HL-60 (cell line): ENCODE results near the gene SOD3.

ENCODE experiments used
- DNase-seq, 2 experiments: peaks; one replicate each; pipeline ENCODE4 v3.0.0-alpha.2; 2010 to 2020; ENCODE audit warnings: low read depth in 1 of 2, low spot score in 1 of 2
- H3K27ac ChIP-seq: fragments of 250-450 bp; sonication (Bioruptor Pico); replicated peaks from 2 replicates; pipeline ENCODE4 v1.5.1; 2020; ENCODE audit warnings: mild to moderate bottlenecking, moderate library complexity
- H3K27me3 ChIP-seq: fragments of 250-450 bp; sonication (Bioruptor Pico); 2 replicates; pipeline ENCODE4 v1.5.1; 2021; ENCODE audit warnings: mild to moderate bottlenecking, moderate library complexity; ENCODE audit not compliant: insufficient read depth, poor library complexity, severe bottlenecking
- H3K4me3 ChIP-seq: replicated peaks from 2 replicates; pipeline ENCODE4 v1.5.1; 2011; ENCODE audit warnings: mild to moderate bottlenecking, control low read depth, low read length; ENCODE audit not compliant: insufficient read depth
- GABPA ChIP-seq: IDR thresholded peaks from 2 replicates; pipeline ENCODE4 v1.6.1; 2012; ENCODE audit warnings: low read depth
- POLR2AphosphoS5 ChIP-seq: IDR thresholded peaks from 2 replicates; pipeline ENCODE4 v1.6.1; 2012; ENCODE audit warnings: low read depth
- SPI1 ChIP-seq: IDR thresholded peaks from 2 replicates; pipeline ENCODE4 v1.6.1; 2012; ENCODE audit warnings: low read depth, mild to moderate bottlenecking, borderline replicate concordance
- TF ChIP-seq, protein P1 (sequence below): IDR thresholded peaks from one replicate; pipeline ENCODE4 v1.5.1; 2011; ENCODE audit warnings: low read length, control low read depth, inconsistent platforms; ENCODE audit not compliant: insufficient read depth
- TF ChIP-seq, protein P2 (sequence below): IDR thresholded peaks from 2 replicates; pipeline ENCODE4 v1.6.1; 2012; ENCODE audit warnings: low read depth; ENCODE audit not compliant: insufficient replicate concordance

The SOD3 gene

DNA sequence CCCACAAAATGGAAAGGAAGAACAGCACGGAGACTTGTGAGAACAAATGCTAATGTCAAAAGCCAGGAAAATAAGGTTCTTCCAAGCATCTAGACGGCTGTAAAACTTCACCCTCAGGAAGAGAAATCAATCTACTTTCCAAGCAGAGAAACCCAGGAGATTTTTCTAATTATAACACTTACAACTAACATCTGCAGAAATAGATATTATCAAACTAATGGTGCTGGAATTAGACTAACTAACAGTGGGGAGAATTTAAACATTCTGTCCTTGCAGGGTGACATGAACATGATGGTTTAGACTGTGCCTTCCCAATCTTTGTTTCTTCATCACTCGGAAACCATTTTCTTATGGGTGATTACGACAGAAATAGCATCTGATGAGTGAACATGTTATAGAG, 40.3 kb downstream of the SOD3 start:
- Histone ChIP-seq H3K27ac (no peak overlapping the region), H3K4me3 (no peak overlapping the region), H3K27me3 (no peaks in the 10 kb centered on the region)
- DNase-seq: no peak
- no peak for TF ChIP-seq POLR2AphosphoS5
- TF ChIP-seq SPI1: no peak
- TF ChIP-seq GABPA: no peak
- TF ChIP-seq, protein P1, sequence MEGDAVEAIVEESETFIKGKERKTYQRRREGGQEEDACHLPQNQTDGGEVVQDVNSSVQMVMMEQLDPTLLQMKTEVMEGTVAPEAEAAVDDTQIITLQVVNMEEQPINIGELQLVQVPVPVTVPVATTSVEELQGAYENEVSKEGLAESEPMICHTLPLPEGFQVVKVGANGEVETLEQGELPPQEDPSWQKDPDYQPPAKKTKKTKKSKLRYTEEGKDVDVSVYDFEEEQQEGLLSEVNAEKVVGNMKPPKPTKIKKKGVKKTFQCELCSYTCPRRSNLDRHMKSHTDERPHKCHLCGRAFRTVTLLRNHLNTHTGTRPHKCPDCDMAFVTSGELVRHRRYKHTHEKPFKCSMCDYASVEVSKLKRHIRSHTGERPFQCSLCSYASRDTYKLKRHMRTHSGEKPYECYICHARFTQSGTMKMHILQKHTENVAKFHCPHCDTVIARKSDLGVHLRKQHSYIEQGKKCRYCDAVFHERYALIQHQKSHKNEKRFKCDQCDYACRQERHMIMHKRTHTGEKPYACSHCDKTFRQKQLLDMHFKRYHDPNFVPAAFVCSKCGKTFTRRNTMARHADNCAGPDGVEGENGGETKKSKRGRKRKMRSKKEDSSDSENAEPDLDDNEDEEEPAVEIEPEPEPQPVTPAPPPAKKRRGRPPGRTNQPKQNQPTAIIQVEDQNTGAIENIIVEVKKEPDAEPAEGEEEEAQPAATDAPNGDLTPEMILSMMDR: no peak
- TF ChIP-seq, protein P2, sequence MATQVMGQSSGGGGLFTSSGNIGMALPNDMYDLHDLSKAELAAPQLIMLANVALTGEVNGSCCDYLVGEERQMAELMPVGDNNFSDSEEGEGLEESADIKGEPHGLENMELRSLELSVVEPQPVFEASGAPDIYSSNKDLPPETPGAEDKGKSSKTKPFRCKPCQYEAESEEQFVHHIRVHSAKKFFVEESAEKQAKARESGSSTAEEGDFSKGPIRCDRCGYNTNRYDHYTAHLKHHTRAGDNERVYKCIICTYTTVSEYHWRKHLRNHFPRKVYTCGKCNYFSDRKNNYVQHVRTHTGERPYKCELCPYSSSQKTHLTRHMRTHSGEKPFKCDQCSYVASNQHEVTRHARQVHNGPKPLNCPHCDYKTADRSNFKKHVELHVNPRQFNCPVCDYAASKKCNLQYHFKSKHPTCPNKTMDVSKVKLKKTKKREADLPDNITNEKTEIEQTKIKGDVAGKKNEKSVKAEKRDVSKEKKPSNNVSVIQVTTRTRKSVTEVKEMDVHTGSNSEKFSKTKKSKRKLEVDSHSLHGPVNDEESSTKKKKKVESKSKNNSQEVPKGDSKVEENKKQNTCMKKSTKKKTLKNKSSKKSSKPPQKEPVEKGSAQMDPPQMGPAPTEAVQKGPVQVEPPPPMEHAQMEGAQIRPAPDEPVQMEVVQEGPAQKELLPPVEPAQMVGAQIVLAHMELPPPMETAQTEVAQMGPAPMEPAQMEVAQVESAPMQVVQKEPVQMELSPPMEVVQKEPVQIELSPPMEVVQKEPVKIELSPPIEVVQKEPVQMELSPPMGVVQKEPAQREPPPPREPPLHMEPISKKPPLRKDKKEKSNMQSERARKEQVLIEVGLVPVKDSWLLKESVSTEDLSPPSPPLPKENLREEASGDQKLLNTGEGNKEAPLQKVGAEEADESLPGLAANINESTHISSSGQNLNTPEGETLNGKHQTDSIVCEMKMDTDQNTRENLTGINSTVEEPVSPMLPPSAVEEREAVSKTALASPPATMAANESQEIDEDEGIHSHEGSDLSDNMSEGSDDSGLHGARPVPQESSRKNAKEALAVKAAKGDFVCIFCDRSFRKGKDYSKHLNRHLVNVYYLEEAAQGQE: no peak

DNA sequence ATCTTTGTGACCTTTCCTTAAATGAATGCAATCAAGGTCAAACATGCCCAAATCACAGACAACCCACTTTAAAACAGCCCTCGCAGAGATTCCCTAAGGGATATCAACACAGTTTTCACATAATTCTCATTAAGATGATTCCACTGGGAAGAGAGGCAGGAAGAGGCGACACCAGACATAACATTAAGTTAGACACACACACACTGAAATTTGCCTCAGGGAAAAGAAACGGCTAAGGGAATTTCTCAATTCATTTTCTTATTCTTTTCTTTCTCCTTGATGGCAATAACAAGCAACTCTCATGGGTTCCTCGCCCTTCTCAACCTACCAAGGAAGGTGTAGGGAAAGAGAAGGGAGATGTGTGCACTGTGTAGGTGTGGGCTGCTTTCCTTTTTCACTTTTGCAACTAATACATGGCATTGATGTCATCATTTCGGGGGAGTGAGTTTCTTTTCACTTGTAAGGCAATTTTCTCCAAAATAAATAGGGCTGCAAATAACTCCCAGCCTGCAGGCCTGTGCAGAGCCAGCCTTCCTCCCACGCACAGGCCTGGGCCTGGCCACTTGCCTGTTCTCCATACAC, 41.4 kb downstream of the SOD3 start:
- DNase-seq: no peak
- Histone ChIP-seq H3K4me3 (no peak overlapping the region), H3K27ac (no peak overlapping the region), H3K27me3 (no peaks in the 10 kb centered on the region)
- TF ChIP-seq POLR2AphosphoS5 (no peak), SPI1 (no peak), GABPA (no peak)
- TF ChIP-seq, protein P1: no peak
- TF ChIP-seq, protein P2: no peak

DNA sequence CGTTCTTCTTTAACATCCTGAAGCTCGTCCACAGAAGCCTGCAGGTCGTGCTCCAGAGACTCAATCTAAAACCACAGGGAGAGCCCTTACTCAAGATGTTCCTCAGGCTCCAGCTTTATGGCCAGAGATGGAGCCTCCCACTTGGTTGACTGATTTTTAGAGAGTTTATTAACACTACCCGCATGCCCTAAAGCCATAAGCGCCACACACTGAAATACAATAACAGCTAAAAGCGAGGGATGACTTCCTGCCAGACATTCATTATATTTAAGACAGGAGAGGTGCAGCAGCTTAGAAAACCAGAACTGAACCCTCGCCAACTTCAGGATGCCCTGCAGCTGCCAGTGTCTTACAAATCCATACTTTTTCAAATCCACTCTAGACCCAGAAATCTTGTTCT, 42.0 kb downstream of the SOD3 start:
- H3K27ac ChIP-seq: no peak overlapping the region
- H3K27me3 ChIP-seq: no peaks in the 10 kb centered on the region
- no peak for DNase-seq
- TF ChIP-seq POLR2AphosphoS5 (no peak), GABPA (no peak), SPI1 (no peak)
- TF ChIP-seq, protein P1: no peak
- TF ChIP-seq, protein P2: no peak
- no peak overlapping the region for H3K4me3 ChIP-seq
